ENCODE results near the gene CDH8.

GRCh38 chr16:61944004-61944403 is 92.2 kb downstream of the CDH8 start:
- TF ChIP-seq, protein P1, sequence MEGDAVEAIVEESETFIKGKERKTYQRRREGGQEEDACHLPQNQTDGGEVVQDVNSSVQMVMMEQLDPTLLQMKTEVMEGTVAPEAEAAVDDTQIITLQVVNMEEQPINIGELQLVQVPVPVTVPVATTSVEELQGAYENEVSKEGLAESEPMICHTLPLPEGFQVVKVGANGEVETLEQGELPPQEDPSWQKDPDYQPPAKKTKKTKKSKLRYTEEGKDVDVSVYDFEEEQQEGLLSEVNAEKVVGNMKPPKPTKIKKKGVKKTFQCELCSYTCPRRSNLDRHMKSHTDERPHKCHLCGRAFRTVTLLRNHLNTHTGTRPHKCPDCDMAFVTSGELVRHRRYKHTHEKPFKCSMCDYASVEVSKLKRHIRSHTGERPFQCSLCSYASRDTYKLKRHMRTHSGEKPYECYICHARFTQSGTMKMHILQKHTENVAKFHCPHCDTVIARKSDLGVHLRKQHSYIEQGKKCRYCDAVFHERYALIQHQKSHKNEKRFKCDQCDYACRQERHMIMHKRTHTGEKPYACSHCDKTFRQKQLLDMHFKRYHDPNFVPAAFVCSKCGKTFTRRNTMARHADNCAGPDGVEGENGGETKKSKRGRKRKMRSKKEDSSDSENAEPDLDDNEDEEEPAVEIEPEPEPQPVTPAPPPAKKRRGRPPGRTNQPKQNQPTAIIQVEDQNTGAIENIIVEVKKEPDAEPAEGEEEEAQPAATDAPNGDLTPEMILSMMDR (IDR thresholded peaks at IDR 0.05) = no peak
- TF ChIP-seq EZH2 (IDR thresholded peaks at IDR 0.05; ENCODE audit: borderline replicate concordance, insufficient read depth, low read depth, low read length, poor library complexity, severe bottlenecking) = no peak
